Ovary (tissue), 3 donors: Measurements from ENCODE around the gene L1CAM.

Experiments
- CTCF ChIP-seq, 3 donors: fragments of 450-650 bp in 2 of 3; fragments of 200-600 bp in 1 of 3; IDR thresholded peaks; one replicate each; pipeline versions ENCODE4 v1.5.1 to v1.8.0; 2016 to 2022; ENCODE audit warnings: antibody characterized with exemption in 3 of 3, mild to moderate bottlenecking in 1 of 3
- EP300 ChIP-seq: sonication (generic); formaldehyde crosslinking; IDR thresholded peaks from one replicate; pipeline ENCODE4 v1.6.1; 2017; ENCODE audit warnings: antibody characterized with exemption
- donor health status: DM: no; HTN: no; CAD: no.

- no peak for TF ChIP-seq CTCF (IDR thresholded peaks at IDR 0.05)
- no peak for TF ChIP-seq EP300
Measured at GRCh38 chrX:153882086-153882498, 3.9 kb downstream of the L1CAM start.
